ENCODE data around the gene CSNK1E.

The CSNK1E gene

GRCh38 chr22:38335077-38335476 lies 17.8 kb upstream of the CSNK1E start:
- in situ Hi-C loops (cut with HindIII; ENCODE audit: low sequenced_read_pairs), result no loop called here

GRCh38 chr22:38327805-38328204 lies 10.6 kb upstream of the CSNK1E start:
- in situ Hi-C loops (cut with HindIII; ENCODE audit: low sequenced_read_pairs), result no loop called here

- in situ Hi-C loops (cut with HindIII; ENCODE audit: low sequenced_read_pairs), result no loop called here
These were observed 10.2 kb upstream of the CSNK1E start for GRCh38 chr22:38327396-38327795.

- in situ Hi-C loops (cut with HindIII; ENCODE audit: low sequenced_read_pairs), result no loop called here
These were observed 8.4 kb upstream of the CSNK1E start for GRCh38 chr22:38325587-38325986.

GRCh38 chr22:38320605-38321402 lies 3.6 kb upstream of the CSNK1E start:
- in situ Hi-C loops (cut with HindIII; ENCODE audit: low sequenced_read_pairs), result no loop called here

- in situ Hi-C loops (cut with HindIII; ENCODE audit: low sequenced_read_pairs), result no loop called here
These were observed 1.9 kb upstream of the CSNK1E start for GRCh38 chr22:38318792-38319773.

GRCh38 chr22:38317995-38318715 lies 922 bp upstream of the CSNK1E start:
- in situ Hi-C loops (cut with HindIII; ENCODE audit: low sequenced_read_pairs), result no loop called here

- in situ Hi-C loops (cut with HindIII; ENCODE audit: low sequenced_read_pairs), result no loop called here
These were observed 690 bp downstream of the CSNK1E start for GRCh38 chr22:38316364-38317121.

- in situ Hi-C loops (cut with HindIII; ENCODE audit: low sequenced_read_pairs), result no loop called here
These were observed 1.3 kb downstream of the CSNK1E start for GRCh38 chr22:38315823-38316363.

- in situ Hi-C loops (cut with HindIII; ENCODE audit: low sequenced_read_pairs), result no loop called here
These were observed 2.1 kb downstream of the CSNK1E start for GRCh38 chr22:38314933-38315822.

GRCh38 chr22:38314051-38314932 lies 2.9 kb downstream of the CSNK1E start:
- in situ Hi-C loops (cut with HindIII; ENCODE audit: low sequenced_read_pairs), result no loop called here

GRCh38 chr22:38313384-38313955 lies 3.8 kb downstream of the CSNK1E start:
- in situ Hi-C loops (cut with HindIII; ENCODE audit: low sequenced_read_pairs), result no loop called here

GRCh38 chr22:38312261-38312800 lies 4.9 kb downstream of the CSNK1E start:
- in situ Hi-C loops (cut with HindIII; ENCODE audit: low sequenced_read_pairs), result no loop called here

GRCh38 chr22:38311323-38311620 lies 6.0 kb downstream of the CSNK1E start:
- in situ Hi-C loops (cut with HindIII; ENCODE audit: low sequenced_read_pairs), result no loop called here

GRCh38 chr22:38310518-38311322 lies 6.5 kb downstream of the CSNK1E start:
- in situ Hi-C loops (cut with HindIII; ENCODE audit: low sequenced_read_pairs), result no loop called here

GRCh38 chr22:38309614-38310517 lies 7.4 kb downstream of the CSNK1E start:
- in situ Hi-C loops (cut with HindIII; ENCODE audit: low sequenced_read_pairs), result no loop called here

Data from DLD1 (cell line).